ENCODE data around the gene RGS2.

The RGS2 gene

DNA sequence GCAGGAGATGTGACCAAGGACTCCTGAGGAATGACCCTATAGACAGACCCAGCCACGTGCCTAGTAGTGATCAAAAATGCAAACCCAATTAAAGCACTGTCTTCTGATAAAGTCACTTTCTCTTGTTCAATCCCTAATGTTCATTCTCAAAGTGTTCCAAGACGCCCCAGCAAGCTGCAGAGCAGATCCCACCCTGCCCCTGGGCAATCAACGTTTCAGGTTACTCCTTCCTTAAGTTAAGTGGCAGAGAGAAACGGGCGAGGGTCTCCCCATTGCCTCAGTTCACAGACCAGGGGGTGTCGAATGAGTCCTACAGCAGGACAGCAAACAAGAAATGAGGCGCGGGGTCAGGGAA is 699 bp upstream of the RGS2 start:
- Histone ChIP-seq H3K9ac (ENCODE audit: low read depth in 1 of 2, low read length in 2 of 2) (peak overlapping the region; percentile 91 to 95), H3K36me3 (ENCODE audit: control insufficient read depth in 1 of 2, insufficient read depth in 2 of 2, low read length in 2 of 2) (peaks cover 16 to 20% of the 10 kb centered on the region in 2 donors), H3K27ac (ENCODE audit: low read depth, low read length) (peak overlapping the region; percentile 84), H3K4me3 (ENCODE audit: low read depth in 1 of 2, low read length in 2 of 2) (peak overlapping the region; percentile 93 to 100), H3K4me1 (ENCODE audit: control insufficient read depth in 1 of 2, insufficient read depth in 2 of 2, low read length in 2 of 2) (peaks cover 19 to 27% of the 10 kb centered on the region in 2 donors), H3K9me3 (ENCODE audit: control insufficient read depth in 1 of 2, low read length in 2 of 2) (no peaks in the 10 kb centered on the region), H3K27me3 (ENCODE audit: control insufficient read depth in 1 of 2, insufficient read depth in 2 of 2, low read length in 2 of 2) (no peaks in the 10 kb centered on the region)

DNA sequence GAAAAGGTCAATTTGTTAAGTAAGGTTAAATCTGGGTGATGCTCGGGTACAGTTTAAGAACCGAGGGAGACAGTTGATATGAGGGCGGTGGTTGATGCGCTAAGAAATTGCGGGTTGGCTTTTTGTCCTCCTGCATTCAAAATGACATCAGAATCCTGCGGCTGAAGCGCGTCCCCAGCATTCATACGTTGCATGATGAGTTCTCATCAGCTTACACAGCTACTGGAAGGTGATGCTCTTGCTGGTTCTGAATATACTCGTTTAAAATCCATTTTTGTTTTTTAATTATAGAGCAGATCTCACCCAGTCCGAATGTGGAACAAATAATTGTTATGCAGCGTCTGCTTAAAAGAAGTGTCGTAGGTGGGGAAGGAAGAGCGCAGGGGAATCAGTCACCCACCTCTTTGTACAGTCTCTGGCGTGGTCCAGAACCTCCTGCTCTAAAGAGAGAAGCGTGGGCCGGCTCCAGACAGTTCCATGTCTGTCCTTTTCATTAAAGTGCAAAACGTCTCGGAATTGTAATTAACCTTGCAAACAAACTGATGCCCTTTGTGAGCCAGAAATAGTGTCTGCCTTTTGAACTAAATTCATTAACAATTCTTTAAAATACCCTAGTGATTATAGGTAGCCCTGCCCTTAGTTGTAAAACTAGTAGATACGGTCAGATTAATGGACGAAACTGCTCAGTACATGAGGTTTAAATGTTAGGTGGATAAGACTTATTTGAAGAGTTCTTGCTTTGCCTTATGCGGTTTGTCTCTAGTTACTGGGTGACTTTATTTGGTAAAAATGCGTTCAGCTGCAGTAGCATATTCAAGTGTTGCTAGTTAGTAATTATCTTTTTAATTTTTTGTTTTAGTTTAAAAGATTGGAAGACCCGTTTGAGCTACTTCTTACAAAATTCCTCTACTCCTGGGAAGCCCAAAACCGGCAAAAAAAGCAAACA is 741 bp downstream of the RGS2 start:
- Histone ChIP-seq H3K27ac (ENCODE audit: low read depth, low read length) (peak overlapping the region; percentile 74), H3K27me3 (ENCODE audit: control insufficient read depth in 1 of 2, insufficient read depth in 2 of 2, low read length in 2 of 2) (no peaks in the 10 kb centered on the region), H3K4me1 (ENCODE audit: control insufficient read depth in 1 of 2, insufficient read depth in 2 of 2, low read length in 2 of 2) (peaks cover 19 to 27% of the 10 kb centered on the region in 2 donors), H3K4me3 (ENCODE audit: low read depth in 1 of 2, low read length in 2 of 2) (peak overlapping the region; percentile 93 to 100), H3K36me3 (ENCODE audit: control insufficient read depth in 1 of 2, insufficient read depth in 2 of 2, low read length in 2 of 2) (peaks cover 16 to 20% of the 10 kb centered on the region in 2 donors), H3K9me3 (ENCODE audit: control insufficient read depth in 1 of 2, low read length in 2 of 2) (no peaks in the 10 kb centered on the region), H3K9ac (ENCODE audit: low read depth in 1 of 2, low read length in 2 of 2) (peak overlapping the region; percentile 91 to 100)

DNA sequence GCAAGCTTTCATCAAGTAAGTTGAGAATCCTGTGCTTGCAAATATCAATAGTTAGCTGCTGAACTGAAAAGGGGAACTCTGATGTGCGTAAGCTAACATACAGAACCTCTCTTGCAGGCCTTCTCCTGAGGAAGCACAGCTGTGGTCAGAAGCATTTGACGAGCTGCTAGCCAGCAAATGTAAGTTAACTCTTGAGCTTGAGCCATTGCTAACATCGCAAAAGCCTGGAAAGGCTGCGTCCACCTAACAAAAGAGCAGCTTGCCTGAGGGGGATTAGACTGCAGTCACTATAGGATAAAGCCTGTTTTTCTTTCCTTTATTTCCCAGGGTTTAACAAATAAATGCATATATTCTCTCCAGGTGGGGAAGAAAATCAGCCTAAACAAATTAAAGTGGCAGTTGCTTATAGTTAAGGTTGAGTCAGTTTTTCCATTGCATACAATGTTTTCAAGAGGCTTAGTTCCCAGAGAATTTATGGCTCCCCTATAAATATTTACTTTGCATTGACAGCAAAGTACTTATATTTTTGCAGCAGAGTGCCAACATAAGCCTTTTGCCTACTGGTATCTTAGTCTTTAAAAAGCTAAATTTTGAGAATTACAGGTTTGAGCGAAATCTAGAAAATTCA is 1.5 kb downstream of the RGS2 start:
- no peaks in the 10 kb centered on the region for H3K9me3 ChIP-seq (ENCODE audit: control insufficient read depth in 1 of 2, low read length in 2 of 2)
- H3K27ac ChIP-seq (ENCODE audit: low read depth, low read length), result peak overlapping the region; percentile 28
- H3K4me1 ChIP-seq (ENCODE audit: control insufficient read depth in 1 of 2, insufficient read depth in 2 of 2, low read length in 2 of 2), result peaks cover 19 to 27% of the 10 kb centered on the region in 2 donors
- H3K9ac ChIP-seq (ENCODE audit: low read depth in 1 of 2, low read length in 2 of 2), result peak overlapping the region; percentile 91 to 100
- no peaks in the 10 kb centered on the region for H3K27me3 ChIP-seq (ENCODE audit: control insufficient read depth in 1 of 2, insufficient read depth in 2 of 2, low read length in 2 of 2)
- H3K4me3 ChIP-seq (ENCODE audit: low read depth in 1 of 2, low read length in 2 of 2), result peak overlapping the region; percentile 93 to 100
- peaks cover 16 to 20% of the 10 kb centered on the region in 2 donors for H3K36me3 ChIP-seq (ENCODE audit: control insufficient read depth in 1 of 2, insufficient read depth in 2 of 2, low read length in 2 of 2)

DNA sequence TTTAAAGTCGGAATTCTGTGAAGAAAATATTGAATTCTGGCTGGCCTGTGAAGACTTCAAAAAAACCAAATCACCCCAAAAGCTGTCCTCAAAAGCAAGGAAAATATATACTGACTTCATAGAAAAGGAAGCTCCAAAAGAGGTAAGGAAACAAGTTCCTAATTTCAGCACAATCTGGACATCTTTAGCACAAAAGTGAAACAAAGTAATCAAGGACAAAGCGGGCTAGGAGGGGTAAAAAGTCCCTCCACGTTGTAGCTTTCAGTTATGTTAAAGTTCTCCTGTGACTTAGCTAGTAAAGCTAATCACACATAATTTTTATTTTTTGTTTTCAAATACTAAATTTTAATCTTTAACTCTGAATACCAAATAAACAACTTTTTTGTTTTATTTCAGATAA is 2.2 kb downstream of the RGS2 start:
- no peak overlapping the region for H3K27ac ChIP-seq (ENCODE audit: low read depth, low read length)
- peak overlapping the region; percentile 93 to 100 for H3K4me3 ChIP-seq (ENCODE audit: low read depth in 1 of 2, low read length in 2 of 2)

DNA sequence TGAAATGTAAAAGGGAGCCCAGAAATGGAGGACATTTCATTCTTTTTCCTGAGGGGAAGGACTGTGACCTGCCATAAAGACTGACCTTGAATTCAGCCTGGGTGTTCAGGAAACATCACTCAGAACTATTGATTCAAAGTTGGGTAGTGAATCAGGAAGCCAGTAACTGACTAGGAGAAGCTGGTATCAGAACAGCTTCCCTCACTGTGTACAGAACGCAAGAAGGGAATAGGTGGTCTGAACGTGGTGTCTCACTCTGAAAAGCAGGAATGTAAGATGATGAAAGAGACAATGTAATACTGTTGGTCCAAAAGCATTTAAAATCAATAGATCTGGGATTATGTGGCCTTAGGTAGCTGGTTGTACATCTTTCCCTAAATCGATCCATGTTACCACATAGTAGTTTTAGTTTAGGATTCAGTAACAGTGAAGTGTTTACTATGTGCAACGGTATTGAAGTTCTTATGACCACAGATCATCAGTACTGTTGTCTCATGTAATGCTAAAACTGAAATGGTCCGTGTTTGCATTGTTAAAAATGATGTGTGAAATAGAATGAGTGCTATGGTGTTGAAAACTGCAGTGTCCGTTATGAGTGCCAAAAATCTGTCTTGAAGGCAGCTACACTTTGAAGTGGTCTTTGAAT is 2.9 kb downstream of the RGS2 start:
- Histone ChIP-seq H3K36me3 (ENCODE audit: control insufficient read depth in 1 of 2, insufficient read depth in 2 of 2, low read length in 2 of 2) (peaks cover 16 to 20% of the 10 kb centered on the region in 2 donors), H3K27ac (ENCODE audit: low read depth, low read length) (no peak overlapping the region), H3K4me3 (ENCODE audit: low read depth in 1 of 2, low read length in 2 of 2) (peak overlapping the region; percentile 93 to 100), H3K4me1 (ENCODE audit: control insufficient read depth in 1 of 2, insufficient read depth in 2 of 2, low read length in 2 of 2) (peaks cover 16 to 22% of the 10 kb centered on the region in 2 donors), H3K9ac (ENCODE audit: low read depth in 1 of 2, low read length in 2 of 2) (peak overlapping the region in 1 of 2 donors; percentile 91), H3K27me3 (ENCODE audit: control insufficient read depth in 1 of 2, insufficient read depth in 2 of 2, low read length in 2 of 2) (no peaks in the 10 kb centered on the region), H3K9me3 (ENCODE audit: control insufficient read depth in 1 of 2, low read length in 2 of 2) (no peaks in the 10 kb centered on the region)

More for the DNA sequence above, 2.2 kb downstream of the RGS2 start:
- Histone ChIP-seq H3K27me3 (ENCODE audit: control insufficient read depth in 1 of 2, insufficient read depth in 2 of 2, low read length in 2 of 2) (no peaks in the 10 kb centered on the region), H3K9ac (ENCODE audit: low read depth in 1 of 2, low read length in 2 of 2) (peak overlapping the region; percentile 91 to 100), H3K4me1 (ENCODE audit: control insufficient read depth in 1 of 2, insufficient read depth in 2 of 2, low read length in 2 of 2) (peaks cover 19 to 27% of the 10 kb centered on the region in 2 donors), H3K9me3 (ENCODE audit: control insufficient read depth in 1 of 2, low read length in 2 of 2) (no peaks in the 10 kb centered on the region), H3K36me3 (ENCODE audit: control insufficient read depth in 1 of 2, insufficient read depth in 2 of 2, low read length in 2 of 2) (peaks cover 16 to 20% of the 10 kb centered on the region in 2 donors)

DNA sequence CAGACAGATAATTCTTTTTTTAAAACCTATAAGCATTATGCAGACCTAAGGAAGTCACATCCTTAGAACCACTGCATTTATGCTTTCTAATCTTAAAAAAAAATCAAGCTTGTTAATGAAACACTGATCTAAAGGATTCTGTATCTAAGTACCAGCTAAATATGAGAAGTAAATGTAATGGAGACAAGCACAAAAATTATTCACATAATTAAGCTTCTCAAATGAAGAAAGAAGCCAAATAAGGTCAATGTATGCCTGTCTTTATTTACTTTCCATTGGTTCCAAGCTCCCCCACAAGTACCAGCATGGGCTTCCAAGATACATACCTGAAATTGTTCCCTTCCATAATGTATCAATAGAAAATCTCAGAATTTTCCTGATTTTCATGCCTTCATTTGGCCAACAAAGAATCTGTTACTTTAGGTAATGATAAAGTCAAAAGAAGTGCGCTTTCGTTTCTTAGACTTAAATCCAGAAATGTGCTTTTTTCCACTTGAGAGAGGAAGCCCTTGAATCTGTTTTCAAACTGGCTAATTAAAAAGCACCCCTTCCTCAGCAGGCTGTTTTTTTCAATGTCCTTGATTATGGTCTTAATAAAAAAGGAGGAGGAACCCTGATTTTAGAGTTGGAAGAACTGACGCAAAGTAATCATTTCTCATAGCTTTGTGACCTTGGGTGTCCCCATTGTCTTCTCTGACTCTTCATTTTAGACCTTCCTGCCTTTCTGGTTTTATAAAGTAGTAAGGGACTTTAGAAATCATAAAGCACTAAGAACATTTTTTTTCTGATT is 3.8 kb downstream of the RGS2 start:
- no peaks in the 10 kb centered on the region for H3K27me3 ChIP-seq (ENCODE audit: control insufficient read depth in 1 of 2, insufficient read depth in 2 of 2, low read length in 2 of 2)
- H3K27ac ChIP-seq (ENCODE audit: low read depth, low read length), result no peak overlapping the region
- H3K9me3 ChIP-seq (ENCODE audit: control insufficient read depth in 1 of 2, low read length in 2 of 2), result no peaks in the 10 kb centered on the region
- H3K9ac ChIP-seq (ENCODE audit: low read depth in 1 of 2, low read length in 2 of 2), result no peak overlapping the region
- no peak overlapping the region for H3K4me3 ChIP-seq (ENCODE audit: low read depth in 1 of 2, low read length in 2 of 2)
- peaks cover 16 to 20% of the 10 kb centered on the region in 2 donors for H3K36me3 ChIP-seq (ENCODE audit: control insufficient read depth in 1 of 2, insufficient read depth in 2 of 2, low read length in 2 of 2)
- peaks cover 11 to 15% of the 10 kb centered on the region in 2 donors for H3K4me1 ChIP-seq (ENCODE audit: control insufficient read depth in 1 of 2, insufficient read depth in 2 of 2, low read length in 2 of 2)

DNA sequence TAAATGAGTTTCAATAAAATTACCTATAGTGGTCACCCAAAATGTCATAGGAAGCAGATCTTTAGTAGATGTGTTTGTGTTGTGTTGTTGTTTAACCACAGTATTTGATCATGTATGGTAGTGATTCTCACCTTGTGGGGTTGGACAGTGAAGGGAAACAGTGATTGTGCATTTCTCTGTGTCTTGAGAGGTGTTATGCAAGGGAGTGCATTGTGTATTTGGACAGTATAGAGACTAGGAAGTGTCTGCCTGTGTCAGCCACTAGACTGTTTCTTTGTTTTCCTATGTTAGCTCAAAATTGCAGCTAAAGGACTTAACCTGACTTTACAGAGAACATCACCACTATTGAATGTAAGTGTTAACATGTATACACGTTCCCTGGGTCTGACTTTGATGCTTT is 6.0 kb downstream of the RGS2 start:
- H3K9me3 ChIP-seq (ENCODE audit: control insufficient read depth in 1 of 2, low read length in 2 of 2), result no peaks in the 10 kb centered on the region
- no peak overlapping the region for H3K27ac ChIP-seq (ENCODE audit: low read depth, low read length)
- H3K27me3 ChIP-seq (ENCODE audit: control insufficient read depth in 1 of 2, insufficient read depth in 2 of 2, low read length in 2 of 2), result no peaks in the 10 kb centered on the region
- peaks cover 16% of the 10 kb centered on the region in 2 donors for H3K36me3 ChIP-seq (ENCODE audit: control insufficient read depth in 1 of 2, insufficient read depth in 2 of 2, low read length in 2 of 2)
- no peak overlapping the region for H3K4me3 ChIP-seq (ENCODE audit: low read depth in 1 of 2, low read length in 2 of 2)
- H3K9ac ChIP-seq (ENCODE audit: low read depth in 1 of 2, low read length in 2 of 2), result no peak overlapping the region
- peaks cover 5 to 10% of the 10 kb centered on the region in 2 donors for H3K4me1 ChIP-seq (ENCODE audit: control insufficient read depth in 1 of 2, insufficient read depth in 2 of 2, low read length in 2 of 2)

DNA sequence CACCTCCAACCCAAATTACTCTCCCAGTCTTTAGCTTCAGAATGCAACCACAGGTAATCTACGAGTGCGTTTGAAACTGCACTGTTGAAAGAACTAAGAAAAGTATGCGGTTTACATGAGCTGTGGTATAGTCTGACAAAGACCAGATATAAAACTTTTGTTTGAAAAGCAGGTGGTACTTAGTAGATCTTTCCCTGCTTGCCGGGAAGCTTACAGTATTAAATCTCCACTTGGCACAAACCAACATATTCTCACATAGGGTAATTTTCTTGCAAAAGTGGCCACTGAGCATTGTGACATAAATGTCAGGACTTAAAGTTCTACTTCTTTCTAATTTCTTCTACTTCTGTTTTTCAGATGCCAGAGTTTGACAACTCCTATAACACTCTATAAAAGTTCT is 8.4 kb downstream of the RGS2 start:
- Histone ChIP-seq H3K9ac (ENCODE audit: low read depth in 1 of 2, low read length in 2 of 2) (no peak overlapping the region), H3K9me3 (ENCODE audit: control insufficient read depth in 1 of 2, low read length in 2 of 2) (no peaks in the 10 kb centered on the region), H3K36me3 (ENCODE audit: control insufficient read depth in 1 of 2, insufficient read depth in 2 of 2, low read length in 2 of 2) (no peaks in the 10 kb centered on the region), H3K27ac (ENCODE audit: low read depth, low read length) (no peak overlapping the region), H3K4me1 (ENCODE audit: control insufficient read depth in 1 of 2, insufficient read depth in 2 of 2, low read length in 2 of 2) (no peaks in the 10 kb centered on the region), H3K4me3 (ENCODE audit: low read depth in 1 of 2, low read length in 2 of 2) (no peak overlapping the region), H3K27me3 (ENCODE audit: control insufficient read depth in 1 of 2, insufficient read depth in 2 of 2, low read length in 2 of 2) (no peaks in the 10 kb centered on the region)

DNA sequence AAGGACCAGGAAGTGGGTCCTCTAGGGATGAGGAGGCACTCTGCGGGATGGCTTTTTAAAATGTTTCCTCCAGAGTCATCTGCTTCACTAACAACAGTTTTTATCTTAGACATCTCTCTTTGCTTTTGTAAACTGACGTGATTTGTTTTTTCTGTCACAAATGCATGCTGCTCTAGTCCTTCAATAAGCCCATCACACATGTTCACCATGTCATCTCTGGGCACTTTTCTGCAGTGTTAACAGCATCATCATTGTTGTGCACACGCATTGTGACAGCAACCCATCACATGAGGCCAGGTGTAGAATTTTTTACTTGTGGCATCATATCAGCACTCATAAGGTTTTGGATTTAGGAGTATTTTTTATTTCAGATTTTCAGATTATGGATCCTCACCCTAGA is 12.5 kb downstream of the RGS2 start:
- H3K9ac ChIP-seq (ENCODE audit: low read depth in 1 of 2, low read length in 2 of 2), result no peak overlapping the region
- H3K9me3 ChIP-seq (ENCODE audit: control insufficient read depth in 1 of 2, low read length in 2 of 2), result no peaks in the 10 kb centered on the region
- no peak overlapping the region for H3K4me3 ChIP-seq (ENCODE audit: low read depth in 1 of 2, low read length in 2 of 2)
- H3K4me1 ChIP-seq (ENCODE audit: control insufficient read depth in 1 of 2, insufficient read depth in 2 of 2, low read length in 2 of 2), result no peaks in the 10 kb centered on the region
- no peak overlapping the region for H3K27ac ChIP-seq (ENCODE audit: low read depth, low read length)
- H3K27me3 ChIP-seq (ENCODE audit: control insufficient read depth in 1 of 2, insufficient read depth in 2 of 2, low read length in 2 of 2), result no peaks in the 10 kb centered on the region
- no peaks in the 10 kb centered on the region for H3K36me3 ChIP-seq (ENCODE audit: control insufficient read depth in 1 of 2, insufficient read depth in 2 of 2, low read length in 2 of 2)
